Natural killer cell treated with Interleukin-12 subunit alpha and Interleukin-12 subunit beta and Interleukin-15 and Interleukin-18, amount 100 ng/mL, for 72 hours (primary cell): Measurements from ENCODE around the gene HAVCR1. TPM values are rescaled to one million over a fixed set of nuclear protein-coding genes. Genes with fewer than 3 reads are reported as not detected.
"Not testable (repeated sequence)": the region's sequence is repeated elsewhere in the genome, so short reads cannot be mapped to it uniquely, and the experiment has no call there.

Source experiments
- ATAC-seq, 2 donors: fragments of 150-1000 bp; cut with Tn5 transposase in 1 of 2; sonication (Bioruptor Pico), chemical (Tn5 transposase) in 1 of 2; 2 replicates each; pipeline ENCODE4 v1.10.0; 2021
- DNase-seq: peaks from one replicate; pipeline ENCODE4 v3.0.0; 2022; ENCODE audit warnings: low spot score
- H3K27ac Mint-ChIP-seq, 2 donors: 1 replicate in 1 of 2; 2 replicates in 1 of 2; pipeline ENCODE4 v1.8.0; 2022; ENCODE audit warnings: mixed read lengths in 2 of 2, mild to moderate bottlenecking in 1 of 2, moderate library complexity in 1 of 2
- H3K27me3 Mint-ChIP-seq, 2 donors: 1 replicate in 1 of 2; 2 replicates in 1 of 2; pipeline ENCODE4 v1.8.0; 2022; ENCODE audit warnings: mixed read lengths in 2 of 2
- H3K36me3 Mint-ChIP-seq: one replicate; pipeline ENCODE4 v1.8.0; 2022; ENCODE audit warnings: mixed read lengths
- H3K4me1 Mint-ChIP-seq, 2 donors: 1 replicate in 1 of 2; 2 replicates in 1 of 2; pipeline ENCODE4 v1.8.0; 2022; ENCODE audit warnings: low read depth in 2 of 2, mixed read lengths in 2 of 2, mild to moderate bottlenecking in 1 of 2
- H3K4me3 Mint-ChIP-seq: one replicate; pipeline ENCODE4 v1.8.0; 2022; ENCODE audit warnings: mixed read lengths
- H3K9me3 Mint-ChIP-seq: 2 replicates; pipeline ENCODE4 v1.8.0; 2022; ENCODE audit warnings: mixed read lengths
- total RNA-seq, 2 donors: library from RNA; stranded (reverse); gene quantifications; one replicate each; pipeline ENCODE4 v1.2.3, GENCODE V29; 2022

The HAVCR1 gene
- total RNA-seq, 2 donors from 2014 or later = 23.9 to 26.5 TPM

DNA sequence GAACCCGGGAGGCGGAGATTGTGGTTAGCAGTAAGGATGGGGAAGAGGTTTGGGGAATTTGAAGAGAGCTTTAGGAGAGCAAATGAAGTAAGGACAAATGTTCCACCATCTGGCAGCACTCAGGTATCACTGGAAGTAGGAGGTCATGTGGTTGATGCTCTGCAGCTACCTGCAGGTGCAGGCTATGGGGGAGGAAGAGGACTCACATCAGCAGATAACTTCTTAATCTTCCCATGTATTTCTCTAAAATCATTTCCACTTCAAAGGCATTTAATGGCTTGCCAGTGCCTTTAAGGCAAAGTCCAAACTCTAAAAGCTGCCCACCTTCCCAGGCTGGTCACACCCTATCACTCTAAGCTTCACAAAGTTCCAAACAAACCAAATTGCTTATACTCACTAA is 8.1 kb upstream of the HAVCR1 start:
- Mint-ChIP-seq H3K36me3 (no peaks in the 10 kb centered on the region), H3K9me3 (no peaks in the 10 kb centered on the region), H3K27me3 (no peaks in the 10 kb centered on the region), H3K27ac (peak overlapping the region in 1 of 2 donors; percentile 69), H3K4me1 (peaks cover 5 to 29% of the 10 kb centered on the region in 2 donors), H3K4me3 (no peak overlapping the region)
- ATAC-seq = no peak
- no peak for DNase-seq

DNA sequence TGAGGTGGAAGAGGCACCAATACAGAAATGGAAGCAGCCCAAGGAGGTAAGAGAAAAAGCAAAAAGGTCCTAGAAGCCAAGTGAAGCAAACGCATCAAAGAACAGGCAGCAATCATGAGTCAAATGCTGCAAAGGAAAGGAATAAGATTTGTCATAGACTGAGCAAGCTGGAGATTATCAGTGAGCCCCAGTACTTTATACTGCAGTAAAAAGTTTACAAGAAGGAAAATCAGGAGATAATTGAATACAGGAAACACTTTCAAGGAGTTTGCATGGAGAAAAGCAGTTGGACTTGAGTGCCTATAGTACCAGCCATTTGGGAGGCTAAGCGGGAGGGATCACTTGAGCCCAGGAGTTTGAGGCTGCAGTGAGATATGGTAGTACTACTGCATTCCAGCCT is 7.2 kb upstream of the HAVCR1 start:
- no peaks in the 10 kb centered on the region for H3K9me3 Mint-ChIP-seq
- no peaks in the 10 kb centered on the region for H3K27me3 Mint-ChIP-seq
- H3K27ac Mint-ChIP-seq = peak overlapping the region in 1 of 2 donors; percentile 69
- H3K4me1 Mint-ChIP-seq = peaks cover 5 to 25% of the 10 kb centered on the region in 2 donors
- no peak overlapping the region for H3K4me3 Mint-ChIP-seq
- no peak for DNase-seq
- no peaks in the 10 kb centered on the region for H3K36me3 Mint-ChIP-seq
- ATAC-seq = no peak

DNA sequence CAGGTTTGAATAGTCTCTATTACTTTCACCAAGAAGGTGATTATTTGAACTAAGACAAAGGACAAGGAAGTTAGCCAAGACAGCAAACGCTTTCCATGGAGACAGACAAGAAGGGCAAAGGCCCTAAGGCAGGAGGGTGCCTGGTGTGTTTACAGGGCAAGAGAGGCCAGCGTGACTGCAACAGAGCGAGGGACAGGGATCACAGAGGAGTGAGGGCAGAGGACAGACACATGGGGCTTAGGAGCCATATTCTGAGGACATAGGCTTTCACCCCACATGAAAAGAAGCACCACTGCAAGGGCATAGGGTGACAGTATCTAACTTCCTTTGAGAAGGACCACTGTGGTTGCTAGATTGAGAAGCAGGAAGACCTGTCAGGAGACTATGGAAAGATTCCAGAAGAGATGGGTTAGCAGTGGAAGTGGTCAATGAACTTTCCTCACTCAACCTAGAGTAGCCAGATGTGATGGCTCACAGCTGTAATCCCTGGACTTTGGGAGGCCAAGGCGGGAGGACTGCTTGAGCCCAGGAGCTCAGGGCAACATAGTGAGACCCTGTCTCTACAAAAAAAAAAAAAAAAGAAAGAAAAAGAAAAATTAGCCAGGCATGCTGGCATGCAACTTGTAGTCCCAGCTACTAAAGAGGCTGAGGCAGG is 5.0 kb upstream of the HAVCR1 start:
- no peaks in the 10 kb centered on the region for H3K9me3 Mint-ChIP-seq
- ATAC-seq (no peak), DNase-seq (no peak)
- peak overlapping the region in 1 of 2 donors; percentile 46 for H3K27ac Mint-ChIP-seq
- no peaks in the 10 kb centered on the region for H3K27me3 Mint-ChIP-seq
- H3K36me3 Mint-ChIP-seq = no peaks in the 10 kb centered on the region
- no peak overlapping the region for H3K4me3 Mint-ChIP-seq
- peaks cover under 1 to 16% of the 10 kb centered on the region in 2 donors for H3K4me1 Mint-ChIP-seq

DNA sequence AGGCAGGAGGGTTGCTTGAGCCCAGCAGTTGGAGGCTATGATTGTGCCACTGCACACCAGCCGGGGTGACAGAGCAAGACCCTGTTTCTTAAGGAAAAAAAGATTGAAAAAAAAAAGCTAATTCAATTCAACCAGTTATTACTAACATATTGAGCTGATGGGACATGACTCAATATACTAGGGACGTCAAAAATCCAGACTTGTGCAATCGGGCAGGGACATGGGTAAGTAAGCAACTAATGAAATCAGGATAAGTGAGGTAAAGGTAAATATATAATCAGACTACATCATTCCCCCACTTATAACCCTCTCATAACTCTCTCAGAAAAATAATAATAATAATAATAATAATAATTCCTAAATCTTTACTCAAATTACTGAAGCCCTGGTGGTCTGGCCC is 975 bp upstream of the HAVCR1 start:
- H3K9me3 Mint-ChIP-seq = no peaks in the 10 kb centered on the region
- no peaks in the 10 kb centered on the region for H3K36me3 Mint-ChIP-seq
- H3K27ac Mint-ChIP-seq = no peak overlapping the region
- H3K4me3 Mint-ChIP-seq = no peak overlapping the region
- no peaks in the 10 kb centered on the region for H3K27me3 Mint-ChIP-seq
- no peak for ATAC-seq
- peaks cover 4 to 11% of the 10 kb centered on the region in 2 donors for H3K4me1 Mint-ChIP-seq
- no peak for DNase-seq

DNA sequence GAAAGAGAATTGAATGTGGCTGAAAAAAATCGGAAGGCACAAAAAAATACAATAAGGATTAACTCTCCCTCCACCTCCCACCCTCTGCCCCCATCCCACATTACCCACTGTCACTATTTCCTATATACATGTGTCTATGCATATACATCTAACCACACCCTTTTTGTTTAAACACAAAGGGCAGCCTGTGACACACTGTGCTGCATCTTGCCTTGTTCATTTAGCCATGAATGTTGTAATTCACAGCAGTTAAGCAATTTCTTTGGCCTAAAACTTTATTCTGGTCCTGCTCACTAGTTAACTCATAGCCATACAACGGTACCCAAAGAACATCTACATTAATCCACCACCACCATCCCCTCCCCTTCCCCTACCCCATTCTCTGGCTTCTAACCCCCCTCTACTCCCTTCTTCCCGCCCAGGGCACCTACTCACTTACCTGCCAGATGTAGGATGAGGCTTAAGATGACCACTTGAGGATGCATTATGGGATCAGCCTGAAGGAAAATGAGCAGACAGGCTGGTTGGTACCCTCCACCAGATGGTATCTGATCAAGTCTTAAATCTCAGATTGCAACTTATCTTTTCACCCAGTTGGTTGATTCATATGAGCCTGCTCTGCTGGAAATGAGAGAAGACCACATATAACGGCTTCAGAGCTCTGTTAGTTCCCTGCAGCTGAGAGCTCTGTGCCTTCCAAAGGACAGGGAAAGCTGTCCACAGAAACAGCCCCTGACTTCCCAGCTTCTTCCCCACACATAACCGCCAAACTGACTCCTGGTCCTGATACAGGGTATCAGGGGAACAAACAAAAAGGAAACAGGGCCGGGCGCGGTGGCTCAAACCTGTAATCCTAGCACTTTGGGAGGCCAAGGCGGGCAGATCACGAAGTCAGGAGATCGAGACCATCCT is 1.2 kb downstream of the HAVCR1 start:
- Mint-ChIP-seq H3K36me3 (no peaks in the 10 kb centered on the region), H3K4me1 (peaks cover 4% of the 10 kb centered on the region in 2 donors), H3K9me3 (no peaks in the 10 kb centered on the region), H3K27ac (peak overlapping the region in 1 of 2 donors; percentile 39), H3K27me3 (no peaks in the 10 kb centered on the region), H3K4me3 (no peak overlapping the region)
- ATAC-seq (peak in 1 of 2 donors; percentile 55), DNase-seq (no peak)

DNA sequence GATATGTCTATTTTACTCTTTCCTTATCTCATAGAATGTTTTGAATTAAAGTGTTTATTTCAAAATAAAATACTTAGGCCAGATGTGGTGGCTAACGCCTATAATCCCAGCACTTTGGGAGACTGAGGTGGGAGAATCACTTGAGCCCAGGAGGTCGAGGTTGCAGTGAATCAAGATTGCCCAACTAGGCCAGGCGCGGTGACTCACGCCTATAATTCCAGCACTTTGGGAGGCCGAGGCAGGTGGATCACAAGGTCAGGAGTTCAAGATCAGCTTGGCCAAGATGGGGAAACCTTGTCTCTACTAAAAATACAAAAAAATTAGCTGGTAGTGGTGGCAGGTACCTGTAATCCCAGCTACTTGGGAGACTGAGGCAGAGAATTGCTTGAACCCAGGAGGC is 2.1 kb downstream of the HAVCR1 start:
- not testable (repeated sequence) for H3K9me3 Mint-ChIP-seq, DNase-seq, H3K27me3 Mint-ChIP-seq, H3K27ac Mint-ChIP-seq, H3K4me1 Mint-ChIP-seq, H3K4me3 Mint-ChIP-seq, H3K36me3 Mint-ChIP-seq, ATAC-seq

DNA sequence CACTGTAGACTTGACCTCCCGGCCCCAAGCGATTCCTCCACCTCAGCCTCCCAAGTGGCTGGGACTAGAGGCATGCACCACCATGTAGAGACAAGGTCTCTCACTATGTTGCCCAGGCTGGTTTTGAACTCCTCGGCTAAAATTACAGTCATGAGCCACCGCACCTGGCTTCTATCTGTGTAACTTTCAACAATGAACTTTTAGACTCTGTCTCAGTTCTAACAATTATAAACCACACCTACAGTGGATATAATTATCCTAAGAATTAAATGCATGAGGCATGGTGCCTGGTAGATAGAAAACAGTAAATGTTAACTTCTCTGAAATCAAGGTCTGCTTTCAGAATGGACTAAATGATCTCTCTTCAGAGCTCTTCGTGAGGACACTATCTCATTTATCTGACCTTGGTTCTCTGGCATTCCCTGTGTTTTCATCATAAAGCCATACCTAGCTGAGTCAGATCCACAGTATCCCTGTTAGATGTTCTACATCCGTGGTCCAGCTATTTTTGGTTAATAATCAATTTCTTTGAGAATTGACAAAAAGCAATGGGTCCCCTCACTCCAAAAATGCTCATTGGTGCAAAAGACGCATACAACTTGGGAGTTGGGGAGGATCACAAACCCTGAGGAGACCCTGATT is 7.2 kb downstream of the HAVCR1 start:
- Mint-ChIP-seq H3K27ac (peak overlapping the region in 1 of 2 donors; percentile 36), H3K9me3 (no peaks in the 10 kb centered on the region), H3K27me3 (no peaks in the 10 kb centered on the region), H3K36me3 (peaks cover 39% of the 10 kb centered on the region), H3K4me3 (no peak overlapping the region), H3K4me1 (peaks cover 16 to 17% of the 10 kb centered on the region in 2 donors)
- ATAC-seq (no peak), DNase-seq (no peak)

DNA sequence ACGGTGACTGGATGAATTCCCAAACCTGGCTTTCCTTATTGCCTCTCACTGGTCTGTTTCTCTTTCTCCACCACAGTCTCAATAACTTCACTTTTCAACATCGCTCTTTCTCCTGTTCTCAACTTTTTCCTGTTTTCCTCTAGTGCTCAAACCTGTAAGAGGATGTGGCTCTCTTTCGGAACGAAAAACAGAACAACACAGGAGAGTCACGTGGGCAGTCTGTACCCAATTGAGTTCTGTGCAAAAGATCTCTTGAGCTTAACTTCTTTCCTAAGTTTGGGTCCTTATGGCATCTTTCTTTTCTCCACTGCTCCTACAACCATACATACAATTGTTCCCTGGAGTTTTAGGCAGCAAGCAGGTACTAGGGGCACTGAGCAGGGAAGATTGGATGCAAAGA is 8.9 kb downstream of the HAVCR1 start:
- Mint-ChIP-seq H3K27ac (peak overlapping the region in 1 of 2 donors; percentile 11), H3K9me3 (no peaks in the 10 kb centered on the region), H3K4me1 (peaks cover 22% of the 10 kb centered on the region in 2 donors), H3K36me3 (peaks cover 43% of the 10 kb centered on the region), H3K27me3 (no peaks in the 10 kb centered on the region), H3K4me3 (peak overlapping the region; percentile 32)
- ATAC-seq = no peak
- no peak for DNase-seq

DNA sequence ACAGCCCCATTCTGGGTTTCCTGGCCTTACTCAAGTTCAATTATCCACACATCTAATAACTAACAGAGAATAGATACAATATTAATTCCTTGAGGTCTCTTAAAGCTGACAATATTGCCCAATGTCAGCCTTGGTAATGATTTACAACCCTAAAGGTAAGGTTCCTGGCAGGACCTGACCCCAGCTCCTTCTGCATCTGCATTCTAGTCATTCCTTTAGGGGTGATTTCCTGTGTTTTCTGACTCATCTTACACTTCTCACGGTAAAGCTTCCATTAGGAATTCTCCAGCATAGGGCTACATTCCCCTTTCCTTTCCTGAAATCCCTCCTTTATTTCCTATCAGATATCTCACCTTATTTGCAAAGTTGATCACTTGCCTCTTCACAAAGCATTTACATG is 9.3 kb downstream of the HAVCR1 start:
- no peak for DNase-seq
- Mint-ChIP-seq H3K9me3 (no peaks in the 10 kb centered on the region), H3K4me1 (peaks cover 22 to 24% of the 10 kb centered on the region in 2 donors), H3K27me3 (no peaks in the 10 kb centered on the region), H3K36me3 (peaks cover 43% of the 10 kb centered on the region), H3K27ac (peak overlapping the region in 1 of 2 donors; percentile 11), H3K4me3 (peak overlapping the region; percentile 32)
- no peak for ATAC-seq

DNA sequence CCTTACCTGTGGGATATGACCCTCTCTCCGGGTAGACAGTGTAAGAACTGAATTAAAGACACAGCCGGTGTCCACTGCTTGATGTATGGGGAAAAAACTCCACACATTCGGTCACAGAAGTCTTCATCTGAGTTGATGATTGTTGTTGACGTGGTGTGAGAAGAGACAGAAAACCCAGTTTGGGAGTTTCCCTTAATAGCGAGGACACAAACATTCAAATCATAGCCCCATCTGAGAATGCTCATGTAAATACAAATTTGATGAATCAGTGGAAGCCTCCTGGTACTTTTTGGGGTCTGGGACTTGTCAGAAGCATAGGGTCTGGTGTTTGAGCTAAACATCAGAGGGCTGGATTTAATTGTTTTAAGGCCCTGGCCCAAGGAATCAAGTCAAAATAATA is 11.0 kb downstream of the HAVCR1 start:
- peaks cover 43% of the 10 kb centered on the region for H3K36me3 Mint-ChIP-seq
- ATAC-seq (no peak), DNase-seq (no peak)
- peaks cover 25 to 31% of the 10 kb centered on the region in 2 donors for H3K4me1 Mint-ChIP-seq
- H3K27me3 Mint-ChIP-seq = no peaks in the 10 kb centered on the region
- no peak overlapping the region for H3K4me3 Mint-ChIP-seq
- H3K27ac Mint-ChIP-seq = no peak overlapping the region
- H3K9me3 Mint-ChIP-seq = no peaks in the 10 kb centered on the region

DNA sequence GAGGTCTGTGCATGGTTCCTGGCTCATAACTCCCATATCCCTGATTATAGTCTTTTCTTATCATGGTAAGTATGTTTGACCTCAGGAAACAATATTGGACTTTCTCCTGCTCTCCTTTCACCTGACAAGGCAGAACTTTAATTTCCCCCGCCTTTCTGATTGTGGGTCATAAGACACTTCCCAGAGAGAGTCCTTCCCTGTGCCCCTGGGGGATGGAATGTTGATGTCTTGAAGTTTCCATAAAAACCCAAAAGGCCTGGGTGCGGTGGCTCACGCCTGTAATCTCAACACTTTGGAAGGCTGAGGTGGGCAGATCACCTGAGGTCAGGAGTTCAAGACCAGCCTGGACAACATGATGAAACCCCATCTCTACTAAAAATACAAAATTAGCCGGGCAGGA is 11.9 kb downstream of the HAVCR1 start:
- peaks cover 37% of the 10 kb centered on the region for H3K36me3 Mint-ChIP-seq
- not testable (repeated sequence) for H3K9me3 Mint-ChIP-seq, H3K27me3 Mint-ChIP-seq, ATAC-seq, DNase-seq, H3K4me3 Mint-ChIP-seq
- peak overlapping the region in 1 of 2 donors; percentile 58 for H3K27ac Mint-ChIP-seq
- H3K4me1 Mint-ChIP-seq = peaks cover 25 to 31% of the 10 kb centered on the region in 2 donors

DNA sequence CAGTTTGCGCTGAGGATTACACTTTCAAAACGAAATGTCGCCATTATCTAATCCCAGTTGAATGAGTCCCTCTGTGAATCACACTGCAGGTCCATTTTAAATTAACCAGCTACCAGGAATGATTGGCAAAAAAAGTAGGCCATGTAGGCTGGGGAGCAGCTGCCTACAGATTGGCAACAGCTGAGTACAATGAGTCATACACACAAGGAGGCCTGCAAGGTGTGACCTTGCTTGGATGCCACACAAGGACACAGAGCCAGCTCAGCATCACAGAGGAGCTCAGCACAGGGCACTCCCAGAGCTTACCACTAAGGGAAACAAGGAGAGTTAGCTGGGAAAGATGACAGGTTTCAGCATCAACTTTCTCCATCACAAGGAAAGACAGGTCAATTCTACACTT is 12.9 kb downstream of the HAVCR1 start:
- peak; percentile 67 to 72 for ATAC-seq
- no peak for DNase-seq
- peak overlapping the region in 1 of 2 donors; percentile 74 for H3K27ac Mint-ChIP-seq
- H3K9me3 Mint-ChIP-seq = no peaks in the 10 kb centered on the region
- H3K4me3 Mint-ChIP-seq = no peak overlapping the region
- H3K27me3 Mint-ChIP-seq = no peaks in the 10 kb centered on the region
- peaks cover 28% of the 10 kb centered on the region for H3K36me3 Mint-ChIP-seq
- peaks cover 20 to 31% of the 10 kb centered on the region in 2 donors for H3K4me1 Mint-ChIP-seq

DNA sequence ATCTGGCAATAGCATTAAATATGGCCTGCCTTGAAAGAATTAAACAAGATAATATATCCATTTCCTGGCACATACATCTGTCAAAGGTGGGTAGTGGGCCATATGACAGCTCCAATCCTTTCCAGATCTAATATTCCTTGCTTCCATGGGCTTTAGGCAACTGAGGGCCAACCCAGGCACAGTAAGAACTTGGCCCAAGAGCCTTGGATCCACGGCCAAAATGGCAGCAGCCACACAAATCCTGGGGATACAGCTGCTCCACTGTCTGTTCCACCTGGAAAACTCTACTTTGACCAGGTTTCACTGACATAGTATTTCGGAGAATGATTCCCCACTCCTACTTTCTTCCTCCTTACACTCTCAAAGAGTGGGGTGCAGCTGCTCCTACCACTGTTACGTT is 13.3 kb downstream of the HAVCR1 start:
- ATAC-seq (no peak), DNase-seq (no peak)
- no peak overlapping the region for H3K4me3 Mint-ChIP-seq
- no peaks in the 10 kb centered on the region for H3K9me3 Mint-ChIP-seq
- H3K27ac Mint-ChIP-seq = peak overlapping the region in 1 of 2 donors; percentile 74
- H3K27me3 Mint-ChIP-seq = no peaks in the 10 kb centered on the region
- H3K36me3 Mint-ChIP-seq = peaks cover 24% of the 10 kb centered on the region
- H3K4me1 Mint-ChIP-seq = peaks cover 18 to 28% of the 10 kb centered on the region in 2 donors
